Heart left ventricle (tissue), 13 donors: ENCODE results near the gene SCFD2.

Source experiments
- POLR2A ChIP-seq, 2 donors: fragments of 450-650 bp; IDR thresholded peaks; one replicate each; pipeline ENCODE4 v1.6.1; 2017; ENCODE audit warnings: antibody characterized with exemption in 2 of 2, mild to moderate bottlenecking in 2 of 2, moderate library complexity in 2 of 2
- TF ChIP-seq, protein P1 (sequence below), 12 donors: fragments of 200-600 bp; sonication (generic) in 4 of 12; IDR thresholded peaks; one replicate each; pipeline versions ENCODE4 v1.5.0 to v1.8.0; 2018 to 2022; ENCODE audit warnings: antibody characterized with exemption in 12 of 12, mild to moderate bottlenecking in 5 of 12
- donor health status: ischemic (EF 13 %, LVEDD 7.1; RV severe dilation, severe dysfunction).
- donor health status: DM: no; HTN: yes; CAD: no.
- donor health status: DM: no; HTN: no; CAD: no.
- donor health status: ischemic (EF 25% LVEDD 6.9; RV normal size, moderate dysfunction).
- donor health status: ischemic (EF 25% LVEDD 5.7; RV mildly dilated, moderate dysfunction).
- donor health status: ischemic (EF 35%, LVEDD 5.7; RV mildly dilated, moderate dysfunction).
- donor health status: nonischemic (EF 11% LVEDD 7.7; RV severe dilation, severe dysfunction).
- donor health status: DM: yes; HTN: yes; CAD: no.
- donor health status: PGD.
- donor health status: ischemic (EF 29% LVEDD 5.4; RV normal size, mild dysfunction).
- donor health status: nonischemic (EF 23%, LVEDD 6.1; RV moderate dilation, normal function).

DNA sequence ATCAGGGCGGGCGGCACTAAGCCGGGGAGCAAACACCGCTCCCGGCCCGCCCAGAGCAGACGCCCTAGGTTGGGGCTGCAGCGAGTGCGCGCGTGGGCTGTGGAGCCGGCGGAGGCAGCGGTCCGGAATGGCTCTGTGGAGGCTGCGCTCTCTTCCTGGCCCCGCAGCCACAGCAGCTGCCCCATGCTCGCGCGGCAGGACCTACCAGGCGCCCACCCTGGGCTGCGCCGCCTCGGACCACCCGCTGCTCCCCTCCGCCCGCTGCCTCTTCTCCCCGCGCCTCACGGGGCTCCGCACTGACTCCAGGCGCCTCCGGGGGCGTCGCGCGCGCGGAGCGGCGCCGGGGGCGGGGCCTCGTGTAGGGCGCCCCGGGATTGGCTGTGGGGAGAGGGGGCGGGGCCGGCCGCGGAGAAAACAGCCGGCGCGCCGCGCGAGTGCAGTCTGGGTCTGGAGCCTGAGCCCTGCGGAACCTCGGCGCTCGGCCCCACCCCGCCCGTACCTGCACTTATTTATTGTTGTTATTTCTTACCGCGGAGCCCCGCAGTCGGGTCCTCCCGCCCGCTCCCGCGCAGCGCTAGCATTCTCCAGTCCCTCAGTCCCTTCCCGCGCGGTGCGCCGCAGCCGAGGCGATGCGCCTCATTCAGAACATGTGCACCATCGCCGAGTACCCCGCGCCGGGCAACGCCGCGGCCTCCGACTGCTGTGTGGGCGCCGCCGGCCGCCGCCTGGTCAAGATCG is 503.8 kb downstream of the SCFD2 start, which contains the start of gene RASL11B:
- TF ChIP-seq, protein P1, sequence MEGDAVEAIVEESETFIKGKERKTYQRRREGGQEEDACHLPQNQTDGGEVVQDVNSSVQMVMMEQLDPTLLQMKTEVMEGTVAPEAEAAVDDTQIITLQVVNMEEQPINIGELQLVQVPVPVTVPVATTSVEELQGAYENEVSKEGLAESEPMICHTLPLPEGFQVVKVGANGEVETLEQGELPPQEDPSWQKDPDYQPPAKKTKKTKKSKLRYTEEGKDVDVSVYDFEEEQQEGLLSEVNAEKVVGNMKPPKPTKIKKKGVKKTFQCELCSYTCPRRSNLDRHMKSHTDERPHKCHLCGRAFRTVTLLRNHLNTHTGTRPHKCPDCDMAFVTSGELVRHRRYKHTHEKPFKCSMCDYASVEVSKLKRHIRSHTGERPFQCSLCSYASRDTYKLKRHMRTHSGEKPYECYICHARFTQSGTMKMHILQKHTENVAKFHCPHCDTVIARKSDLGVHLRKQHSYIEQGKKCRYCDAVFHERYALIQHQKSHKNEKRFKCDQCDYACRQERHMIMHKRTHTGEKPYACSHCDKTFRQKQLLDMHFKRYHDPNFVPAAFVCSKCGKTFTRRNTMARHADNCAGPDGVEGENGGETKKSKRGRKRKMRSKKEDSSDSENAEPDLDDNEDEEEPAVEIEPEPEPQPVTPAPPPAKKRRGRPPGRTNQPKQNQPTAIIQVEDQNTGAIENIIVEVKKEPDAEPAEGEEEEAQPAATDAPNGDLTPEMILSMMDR (IDR thresholded peaks at IDR 0.05), result peak in 7 of 12 donors; percentile 33 to 52 (median 40)
- peak; percentile 52 to 96 for TF ChIP-seq POLR2A (IDR thresholded peaks at IDR 0.05)
